HCT116 (cell line): ENCODE results near the gene EBP. TPM values are rescaled to one million over a fixed set of nuclear protein-coding genes. Genes with fewer than 3 reads are reported as not detected.

Source experiments
- ATAC-seq: fragments of 200-7000 bp; cut with Tn5 transposase; 2 replicates; pipeline ENCODE4 v1.9.1; 2020; ENCODE audit warnings: mild to moderate bottlenecking, moderate library complexity
- BruUV-seq: library from RNA; stranded (reverse); fragments of 400-500 nt; replicated peaks from 2 replicates; lab custom pipeline; 2021; lab: Mats Ljungman, UMichigan
- CTCF ChIA-PET: fragments of 300-600 bp; sonication (Branson Sonifier 250); formaldehyde crosslinking; loops from one replicate; lab custom pipeline; 2021; ENCODE audit warnings: antibody characterized with exemption; lab: Charles Lee
- POLR2A ChIA-PET: fragments of 300-600, 350-600 bp; sonication (Branson Sonifier 250); formaldehyde crosslinking; loops from one replicate; lab custom pipeline; 2021; ENCODE audit warnings: antibody characterized with exemption; lab: Charles Lee
- RAD21 ChIA-PET, 2 experiments: fragments of 300-600 bp; sonication (Branson Sonifier 250); formaldehyde crosslinking; loops; one replicate each; lab custom pipeline; 2023; ENCODE audit warnings: low total read pairs in 2 of 2; ENCODE audit not compliant: uncharacterized antibody in 2 of 2, unreplicated experiment in 2 of 2, low non-redundant PET in 1 of 2; lab: Charles Lee
- DNase-seq: peaks from one replicate; pipeline ENCODE4 v3.0.0-alpha.2; 2010; ENCODE audit warnings: low read depth, low spot score
- H2AFZ ChIP-seq: fragments of 200-600 bp; shearing (Covaris generic), sonication (generic); 2 replicates; pipeline ENCODE4 v1.6.1; 2017; ENCODE audit warnings: low read depth, mixed run types, mixed read lengths, antibody characterized with exemption, low read length; ENCODE audit not compliant: poor library complexity, severe bottlenecking
- H3K27ac ChIP-seq: 2 replicates; pipeline ENCODE4 v1.5.1; 2012; ENCODE audit warnings: low read depth, low read length
- H3K27me3 ChIP-seq: fragments of 200-600 bp; sonication (generic); 2 replicates; pipeline ENCODE4 v1.6.1; 2016; ENCODE audit warnings: mixed run types, low read length, mixed read lengths; ENCODE audit not compliant: insufficient read depth
- H3K36me3 ChIP-seq, 2 experiments: fragments of 200-500 bp in 1 of 2; fragments of 200-600 bp in 1 of 2; sonication (Bioruptor generic) in 1 of 2; sonication (generic) in 1 of 2; 2 replicates each; pipeline versions ENCODE4 v1.5.1 to v1.6.1; 2014 to 2016; ENCODE audit warnings: low read length in 2 of 2, inconsistent platforms in 1 of 2, mixed read lengths in 1 of 2, mixed run types in 1 of 2; ENCODE audit not compliant: insufficient read depth in 2 of 2, control insufficient read depth in 1 of 2
- H3K4me1 ChIP-seq, 2 experiments: fragments of 200-600 bp in 1 of 2; sonication (generic) in 1 of 2; 2 replicates each; pipeline versions ENCODE4 v1.5.1 to v1.6.1; 2012 to 2017; ENCODE audit warnings: low read length in 2 of 2, inconsistent platforms in 1 of 2, mild to moderate bottlenecking in 1 of 2, mixed read lengths in 1 of 2, mixed run types in 1 of 2, moderate library complexity in 1 of 2; ENCODE audit not compliant: insufficient read depth in 2 of 2, control insufficient read depth in 1 of 2
- H3K4me2 ChIP-seq: fragments of 200-600 bp; sonication (generic); 2 replicates; pipeline ENCODE4 v1.6.1; 2017; ENCODE audit warnings: mixed run types, low read length, mixed read lengths
- H3K4me3 ChIP-seq, 2 experiments: fragments of 200-600 bp in 1 of 2; sonication (generic) in 1 of 2; replicated peaks in 1 of 2; 2 replicates each; pipeline ENCODE4 v1.5.1; 2011 to 2016; ENCODE audit warnings: low read length in 2 of 2, control low read depth in 1 of 2, low read depth in 1 of 2, mild to moderate bottlenecking in 1 of 2, mixed read lengths in 1 of 2, mixed run types in 1 of 2
- H3K79me2 ChIP-seq: fragments of 200-600 bp; sonication (generic); 2 replicates; pipeline ENCODE4 v1.6.1; 2017; ENCODE audit warnings: mild to moderate bottlenecking, mixed run types, low read length, moderate library complexity, mixed read lengths; ENCODE audit not compliant: insufficient read depth
- H3K9ac ChIP-seq: fragments of 200-600 bp; sonication (generic); 2 replicates; pipeline ENCODE4 v1.6.1; 2016; ENCODE audit warnings: low read length, mixed read lengths
- H3K9me2 ChIP-seq: fragments of 200-600 bp; sonication (generic), shearing (Covaris generic); 2 replicates; pipeline ENCODE4 v1.6.1; 2017; ENCODE audit warnings: mixed run types, mild to moderate bottlenecking, moderate library complexity; ENCODE audit not compliant: insufficient read depth
- H3K9me3 ChIP-seq, 2 experiments: fragments of 200-500 bp in 1 of 2; fragments of 200-600 bp in 1 of 2; sonication (Bioruptor generic) in 1 of 2; sonication (generic) in 1 of 2; 2 replicates each; pipeline ENCODE4 v1.6.1; 2014 to 2017; ENCODE audit warnings: low read length in 2 of 2, mixed read lengths in 2 of 2, inconsistent platforms in 1 of 2, low read depth in 1 of 2, mild to moderate bottlenecking in 1 of 2, mixed run types in 1 of 2, moderate library complexity in 1 of 2; ENCODE audit not compliant: control insufficient read depth in 1 of 2, insufficient read depth in 1 of 2
- H4K20me1 ChIP-seq: fragments of 200-600 bp; sonication (generic), shearing (Covaris generic); 2 replicates; pipeline ENCODE4 v1.6.1; 2017; ENCODE audit warnings: mixed run types, mild to moderate bottlenecking, moderate library complexity; ENCODE audit not compliant: insufficient read depth
- CBX3 ChIP-seq: IDR thresholded peaks from 2 replicates; pipeline ENCODE4 v1.6.1; 2012; ENCODE audit warnings: low read depth
- CEBPB ChIP-seq: IDR thresholded peaks from 2 replicates; pipeline ENCODE4 v1.6.1; 2012; ENCODE audit warnings: low read depth
- ELF1 ChIP-seq: IDR thresholded peaks from 2 replicates; pipeline ENCODE4 v1.6.1; 2012; ENCODE audit warnings: low read depth, borderline replicate concordance
- POLR2AphosphoS5 ChIP-seq: IDR thresholded peaks from 2 replicates; pipeline ENCODE4 v1.6.1; 2011; ENCODE audit warnings: mild to moderate bottlenecking, low read depth, low read length, moderate library complexity
- RAD21 ChIP-seq: IDR thresholded peaks from 2 replicates; pipeline ENCODE4 v1.6.1; 2012; ENCODE audit warnings: low read depth, mild to moderate bottlenecking
- REST ChIP-seq: IDR thresholded peaks from 2 replicates; pipeline ENCODE4 v1.6.1; 2012; ENCODE audit warnings: low read depth
- SIN3A ChIP-seq: IDR thresholded peaks from 2 replicates; pipeline ENCODE4 v1.6.1; 2012; ENCODE audit warnings: low read depth
- intact Hi-C: fragments of 100-400 bp; cut with micrococcal nuclease; formaldehyde crosslinking; loops from 2 replicates; pipeline ENCODE4 v1.10.0; 2022
- total RNA-seq: library from RNA; stranded (reverse); gene quantifications from one replicate; pipeline ENCODE4 v1.2.1, GENCODE V29; 2021; ENCODE audit not compliant: unreplicated experiment

EBP gene
- total RNA-seq, 1 experiment from 2014 or later: 93.8 TPM

- no TSS peak for BruUV-seq
- POLR2A ChIA-PET: no interaction called here
- intact Hi-C loops: no loop called here
Measured at GRCh38 chrX:48533165-48533564, 11.6 kb downstream of the EBP start.

More at GRCh38 chrX:48533165-48533564, 11.6 kb downstream of the EBP start:
- no peak for TF ChIP-seq SIN3A
- TF ChIP-seq RAD21: no peak
- TF ChIP-seq POLR2AphosphoS5: no peak
- TF ChIP-seq CEBPB: no peak
- no peak for TF ChIP-seq ELF1
- no peak for TF ChIP-seq CBX3
- no peak for TF ChIP-seq REST
- RAD21 ChIA-PET: no interaction called here
- Histone ChIP-seq H3K4me2 (no peak overlapping the region), H2AFZ (no peak overlapping the region), H3K9me2 (no peaks in the 10 kb centered on the region), H4K20me1 (no peaks in the 10 kb centered on the region), H3K27me3 (no peaks in the 10 kb centered on the region), H3K4me3 (no peak overlapping the region), H3K4me1 (peaks cover 6 to 20% of the 10 kb centered on the region in 2 experiments), H3K36me3 (no peaks in the 10 kb centered on the region), H3K9me3 (no peaks in the 10 kb centered on the region), H3K9ac (no peak overlapping the region), H3K27ac (no peak overlapping the region), H3K79me2 (no peaks in the 10 kb centered on the region)
- DNase-seq (no peak), ATAC-seq (no peak)
- CTCF ChIA-PET: no interaction called here
